ENCODE measurements around the gene TMEM54. TPM values are rescaled to one million over a fixed set of nuclear protein-coding genes. Genes with fewer than 3 reads are reported as not detected.

Gene TMEM54
- total and polyA plus RNA-seq, 2 experiments from 2014 or later, result 11.2 to 11.7 TPM

DNA sequence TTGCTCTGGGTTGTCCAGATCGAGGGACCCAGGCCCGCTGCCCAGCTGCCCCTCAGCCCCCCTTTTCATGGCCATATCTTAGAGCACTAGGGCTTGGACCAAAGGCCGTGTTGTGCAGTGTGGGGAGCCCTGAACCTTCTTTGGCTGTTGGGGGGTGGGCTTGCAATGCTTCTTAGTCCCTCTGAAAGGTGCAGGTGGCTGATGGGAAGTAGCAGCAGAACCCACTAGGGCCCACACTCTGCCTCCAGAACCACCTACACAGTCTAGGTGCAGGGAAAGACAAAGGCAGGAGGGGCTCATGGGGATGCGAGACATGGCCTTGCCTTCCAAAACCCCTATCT lies 17.2 kb downstream of the TMEM54 start:
- DNase-seq (ENCODE audit: low spot score) (no peak), ATAC-seq (no peak)
- no peaks in the 10 kb centered on the region for H3K36me3 ChIP-seq (ENCODE audit: insufficient read depth)
- Mint-ChIP-seq H3K4me1 (peaks cover 20% of the 10 kb centered on the region), H3K9me3 (no peaks in the 10 kb centered on the region), H3K27ac (no peak overlapping the region), H3K27me3 (ENCODE audit: insufficient read depth, low read depth, poor library complexity) (peaks cover 27% of the 10 kb centered on the region), H3K36me3 (ENCODE audit: low read depth) (no peaks in the 10 kb centered on the region; the same call in 2 of the 3 replicates), H3K4me3 (no peak overlapping the region)
- H3K27ac ChIP-seq (ENCODE audit: low read depth), result no peak overlapping the region
- no peaks in the 10 kb centered on the region for H3K79me2 ChIP-seq (replicated peaks; ENCODE audit: insufficient read depth)
- peaks cover 6% of the 10 kb centered on the region; the same call in 1 of the 2 replicates for H4K20me1 ChIP-seq (replicated peaks; ENCODE audit: insufficient read depth)
- H3K4me3 ChIP-seq, result no peak overlapping the region
- H3K4me1 ChIP-seq (ENCODE audit: insufficient read depth), result peaks cover 15% of the 10 kb centered on the region
- no peaks in the 10 kb centered on the region for H3K9me2 ChIP-seq (ENCODE audit: insufficient read depth)
- no peaks in the 10 kb centered on the region for H3F3A ChIP-seq (replicated peaks; ENCODE audit: low read depth)
- H2AFZ ChIP-seq, result no peak overlapping the region
- TF ChIP-seq CREB1 (CRISPR knock-in tag; IDR thresholded peaks at IDR 0.05; ENCODE audit: low read depth), result no peak
- TF ChIP-seq, protein P1, sequence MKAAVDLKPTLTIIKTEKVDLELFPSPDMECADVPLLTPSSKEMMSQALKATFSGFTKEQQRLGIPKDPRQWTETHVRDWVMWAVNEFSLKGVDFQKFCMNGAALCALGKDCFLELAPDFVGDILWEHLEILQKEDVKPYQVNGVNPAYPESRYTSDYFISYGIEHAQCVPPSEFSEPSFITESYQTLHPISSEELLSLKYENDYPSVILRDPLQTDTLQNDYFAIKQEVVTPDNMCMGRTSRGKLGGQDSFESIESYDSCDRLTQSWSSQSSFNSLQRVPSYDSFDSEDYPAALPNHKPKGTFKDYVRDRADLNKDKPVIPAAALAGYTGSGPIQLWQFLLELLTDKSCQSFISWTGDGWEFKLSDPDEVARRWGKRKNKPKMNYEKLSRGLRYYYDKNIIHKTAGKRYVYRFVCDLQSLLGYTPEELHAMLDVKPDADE (IDR thresholded peaks at IDR 0.05), result no peak
- no peak for TF ChIP-seq EZH2 (IDR thresholded peaks at IDR 0.05; ENCODE audit: low read depth, unreplicated experiment)
- no peak for TF ChIP-seq EZH2phosphoT487 (IDR thresholded peaks at IDR 0.05; ENCODE audit: unreplicated experiment)
- TF ChIP-seq JUNB (IDR thresholded peaks at IDR 0.05; ENCODE audit: unreplicated experiment), result no peak
- no peak for TF ChIP-seq ZNF331 (CRISPR knock-in tag; IDR thresholded peaks at IDR 0.05; ENCODE audit: low read depth)
- TF ChIP-seq, protein P2, sequence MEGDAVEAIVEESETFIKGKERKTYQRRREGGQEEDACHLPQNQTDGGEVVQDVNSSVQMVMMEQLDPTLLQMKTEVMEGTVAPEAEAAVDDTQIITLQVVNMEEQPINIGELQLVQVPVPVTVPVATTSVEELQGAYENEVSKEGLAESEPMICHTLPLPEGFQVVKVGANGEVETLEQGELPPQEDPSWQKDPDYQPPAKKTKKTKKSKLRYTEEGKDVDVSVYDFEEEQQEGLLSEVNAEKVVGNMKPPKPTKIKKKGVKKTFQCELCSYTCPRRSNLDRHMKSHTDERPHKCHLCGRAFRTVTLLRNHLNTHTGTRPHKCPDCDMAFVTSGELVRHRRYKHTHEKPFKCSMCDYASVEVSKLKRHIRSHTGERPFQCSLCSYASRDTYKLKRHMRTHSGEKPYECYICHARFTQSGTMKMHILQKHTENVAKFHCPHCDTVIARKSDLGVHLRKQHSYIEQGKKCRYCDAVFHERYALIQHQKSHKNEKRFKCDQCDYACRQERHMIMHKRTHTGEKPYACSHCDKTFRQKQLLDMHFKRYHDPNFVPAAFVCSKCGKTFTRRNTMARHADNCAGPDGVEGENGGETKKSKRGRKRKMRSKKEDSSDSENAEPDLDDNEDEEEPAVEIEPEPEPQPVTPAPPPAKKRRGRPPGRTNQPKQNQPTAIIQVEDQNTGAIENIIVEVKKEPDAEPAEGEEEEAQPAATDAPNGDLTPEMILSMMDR (conservative IDR thresholded peaks at IDR 0.05; ENCODE audit: low read depth in 2 of 2), result no peak
- TF ChIP-seq NANOG (IDR thresholded peaks at IDR 0.05; ENCODE audit: borderline replicate concordance), result no peak
- no peak for TF ChIP-seq STAT1 (IDR thresholded peaks at IDR 0.05; ENCODE audit: unreplicated experiment)
- TF ChIP-seq, protein P3, sequence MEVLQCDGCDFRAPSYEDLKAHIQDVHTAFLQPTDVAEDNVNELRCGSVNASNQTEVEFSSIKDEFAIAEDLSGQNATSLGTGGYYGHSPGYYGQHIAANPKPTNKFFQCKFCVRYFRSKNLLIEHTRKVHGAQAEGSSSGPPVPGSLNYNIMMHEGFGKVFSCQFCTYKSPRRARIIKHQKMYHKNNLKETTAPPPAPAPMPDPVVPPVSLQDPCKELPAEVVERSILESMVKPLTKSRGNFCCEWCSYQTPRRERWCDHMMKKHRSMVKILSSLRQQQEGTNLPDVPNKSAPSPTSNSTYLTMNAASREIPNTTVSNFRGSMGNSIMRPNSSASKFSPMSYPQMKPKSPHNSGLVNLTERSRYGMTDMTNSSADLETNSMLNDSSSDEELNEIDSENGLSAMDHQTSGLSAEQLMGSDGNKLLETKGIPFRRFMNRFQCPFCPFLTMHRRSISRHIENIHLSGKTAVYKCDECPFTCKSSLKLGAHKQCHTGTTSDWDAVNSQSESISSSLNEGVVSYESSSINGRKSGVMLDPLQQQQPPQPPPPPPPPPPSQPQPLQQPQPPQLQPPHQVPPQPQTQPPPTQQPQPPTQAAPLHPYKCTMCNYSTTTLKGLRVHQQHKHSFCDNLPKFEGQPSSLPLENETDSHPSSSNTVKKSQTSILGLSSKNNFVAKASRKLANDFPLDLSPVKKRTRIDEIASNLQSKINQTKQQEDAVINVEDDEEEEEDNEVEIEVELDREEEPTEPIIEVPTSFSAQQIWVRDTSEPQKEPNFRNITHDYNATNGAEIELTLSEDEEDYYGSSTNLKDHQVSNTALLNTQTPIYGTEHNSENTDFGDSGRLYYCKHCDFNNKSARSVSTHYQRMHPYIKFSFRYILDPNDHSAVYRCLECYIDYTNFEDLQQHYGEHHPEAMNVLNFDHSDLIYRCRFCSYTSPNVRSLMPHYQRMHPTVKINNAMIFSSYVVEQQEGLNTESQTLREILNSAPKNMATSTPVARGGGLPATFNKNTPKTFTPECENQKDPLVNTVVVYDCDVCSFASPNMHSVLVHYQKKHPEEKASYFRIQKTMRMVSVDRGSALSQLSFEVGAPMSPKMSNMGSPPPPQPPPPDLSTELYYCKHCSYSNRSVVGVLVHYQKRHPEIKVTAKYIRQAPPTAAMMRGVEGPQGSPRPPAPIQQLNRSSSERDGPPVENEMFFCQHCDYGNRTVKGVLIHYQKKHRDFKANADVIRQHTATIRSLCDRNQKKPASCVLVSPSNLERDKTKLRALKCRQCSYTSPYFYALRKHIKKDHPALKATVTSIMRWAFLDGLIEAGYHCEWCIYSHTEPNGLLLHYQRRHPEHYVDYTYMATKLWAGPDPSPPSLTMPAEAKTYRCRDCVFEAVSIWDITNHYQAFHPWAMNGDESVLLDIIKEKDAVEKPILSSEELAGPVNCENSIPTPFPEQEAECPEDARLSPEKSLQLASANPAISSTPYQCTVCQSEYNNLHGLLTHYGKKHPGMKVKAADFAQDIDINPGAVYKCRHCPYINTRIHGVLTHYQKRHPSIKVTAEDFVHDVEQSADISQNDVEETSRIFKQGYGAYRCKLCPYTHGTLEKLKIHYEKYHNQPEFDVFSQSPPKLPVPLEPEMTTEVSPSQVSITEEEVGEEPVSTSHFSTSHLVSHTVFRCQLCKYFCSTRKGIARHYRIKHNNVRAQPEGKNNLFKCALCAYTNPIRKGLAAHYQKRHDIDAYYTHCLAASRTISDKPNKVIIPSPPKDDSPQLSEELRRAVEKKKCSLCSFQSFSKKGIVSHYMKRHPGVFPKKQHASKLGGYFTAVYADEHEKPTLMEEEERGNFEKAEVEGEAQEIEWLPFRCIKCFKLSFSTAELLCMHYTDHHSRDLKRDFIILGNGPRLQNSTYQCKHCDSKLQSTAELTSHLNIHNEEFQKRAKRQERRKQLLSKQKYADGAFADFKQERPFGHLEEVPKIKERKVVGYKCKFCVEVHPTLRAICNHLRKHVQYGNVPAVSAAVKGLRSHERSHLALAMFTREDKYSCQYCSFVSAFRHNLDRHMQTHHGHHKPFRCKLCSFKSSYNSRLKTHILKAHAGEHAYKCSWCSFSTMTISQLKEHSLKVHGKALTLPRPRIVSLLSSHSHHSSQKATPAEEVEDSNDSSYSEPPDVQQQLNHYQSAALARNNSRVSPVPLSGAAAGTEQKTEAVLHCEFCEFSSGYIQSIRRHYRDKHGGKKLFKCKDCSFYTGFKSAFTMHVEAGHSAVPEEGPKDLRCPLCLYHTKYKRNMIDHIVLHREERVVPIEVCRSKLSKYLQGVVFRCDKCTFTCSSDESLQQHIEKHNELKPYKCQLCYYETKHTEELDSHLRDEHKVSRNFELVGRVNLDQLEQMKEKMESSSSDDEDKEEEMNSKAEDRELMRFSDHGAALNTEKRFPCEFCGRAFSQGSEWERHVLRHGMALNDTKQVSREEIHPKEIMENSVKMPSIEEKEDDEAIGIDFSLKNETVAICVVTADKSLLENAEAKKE (CRISPR knock-in tag; IDR thresholded peaks at IDR 0.05), result no peak
- TF ChIP-seq, protein P4, sequence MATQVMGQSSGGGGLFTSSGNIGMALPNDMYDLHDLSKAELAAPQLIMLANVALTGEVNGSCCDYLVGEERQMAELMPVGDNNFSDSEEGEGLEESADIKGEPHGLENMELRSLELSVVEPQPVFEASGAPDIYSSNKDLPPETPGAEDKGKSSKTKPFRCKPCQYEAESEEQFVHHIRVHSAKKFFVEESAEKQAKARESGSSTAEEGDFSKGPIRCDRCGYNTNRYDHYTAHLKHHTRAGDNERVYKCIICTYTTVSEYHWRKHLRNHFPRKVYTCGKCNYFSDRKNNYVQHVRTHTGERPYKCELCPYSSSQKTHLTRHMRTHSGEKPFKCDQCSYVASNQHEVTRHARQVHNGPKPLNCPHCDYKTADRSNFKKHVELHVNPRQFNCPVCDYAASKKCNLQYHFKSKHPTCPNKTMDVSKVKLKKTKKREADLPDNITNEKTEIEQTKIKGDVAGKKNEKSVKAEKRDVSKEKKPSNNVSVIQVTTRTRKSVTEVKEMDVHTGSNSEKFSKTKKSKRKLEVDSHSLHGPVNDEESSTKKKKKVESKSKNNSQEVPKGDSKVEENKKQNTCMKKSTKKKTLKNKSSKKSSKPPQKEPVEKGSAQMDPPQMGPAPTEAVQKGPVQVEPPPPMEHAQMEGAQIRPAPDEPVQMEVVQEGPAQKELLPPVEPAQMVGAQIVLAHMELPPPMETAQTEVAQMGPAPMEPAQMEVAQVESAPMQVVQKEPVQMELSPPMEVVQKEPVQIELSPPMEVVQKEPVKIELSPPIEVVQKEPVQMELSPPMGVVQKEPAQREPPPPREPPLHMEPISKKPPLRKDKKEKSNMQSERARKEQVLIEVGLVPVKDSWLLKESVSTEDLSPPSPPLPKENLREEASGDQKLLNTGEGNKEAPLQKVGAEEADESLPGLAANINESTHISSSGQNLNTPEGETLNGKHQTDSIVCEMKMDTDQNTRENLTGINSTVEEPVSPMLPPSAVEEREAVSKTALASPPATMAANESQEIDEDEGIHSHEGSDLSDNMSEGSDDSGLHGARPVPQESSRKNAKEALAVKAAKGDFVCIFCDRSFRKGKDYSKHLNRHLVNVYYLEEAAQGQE (IDR thresholded peaks at IDR 0.05; ENCODE audit: unreplicated experiment), result no peak
- TF ChIP-seq ZNF114 (CRISPR knock-in tag; IDR thresholded peaks at IDR 0.05), result no peak
- TF ChIP-seq POLR2AphosphoS5 (IDR thresholded peaks at IDR 0.05; ENCODE audit: low read depth), result no peak
- H3K4me2 ChIP-seq, result no peak overlapping the region
- H3K27me3 ChIP-seq (ENCODE audit: insufficient read depth), result peaks cover 33% of the 10 kb centered on the region
